ENCODE measurements around the gene AQP12A.

The AQP12A gene

DNA sequence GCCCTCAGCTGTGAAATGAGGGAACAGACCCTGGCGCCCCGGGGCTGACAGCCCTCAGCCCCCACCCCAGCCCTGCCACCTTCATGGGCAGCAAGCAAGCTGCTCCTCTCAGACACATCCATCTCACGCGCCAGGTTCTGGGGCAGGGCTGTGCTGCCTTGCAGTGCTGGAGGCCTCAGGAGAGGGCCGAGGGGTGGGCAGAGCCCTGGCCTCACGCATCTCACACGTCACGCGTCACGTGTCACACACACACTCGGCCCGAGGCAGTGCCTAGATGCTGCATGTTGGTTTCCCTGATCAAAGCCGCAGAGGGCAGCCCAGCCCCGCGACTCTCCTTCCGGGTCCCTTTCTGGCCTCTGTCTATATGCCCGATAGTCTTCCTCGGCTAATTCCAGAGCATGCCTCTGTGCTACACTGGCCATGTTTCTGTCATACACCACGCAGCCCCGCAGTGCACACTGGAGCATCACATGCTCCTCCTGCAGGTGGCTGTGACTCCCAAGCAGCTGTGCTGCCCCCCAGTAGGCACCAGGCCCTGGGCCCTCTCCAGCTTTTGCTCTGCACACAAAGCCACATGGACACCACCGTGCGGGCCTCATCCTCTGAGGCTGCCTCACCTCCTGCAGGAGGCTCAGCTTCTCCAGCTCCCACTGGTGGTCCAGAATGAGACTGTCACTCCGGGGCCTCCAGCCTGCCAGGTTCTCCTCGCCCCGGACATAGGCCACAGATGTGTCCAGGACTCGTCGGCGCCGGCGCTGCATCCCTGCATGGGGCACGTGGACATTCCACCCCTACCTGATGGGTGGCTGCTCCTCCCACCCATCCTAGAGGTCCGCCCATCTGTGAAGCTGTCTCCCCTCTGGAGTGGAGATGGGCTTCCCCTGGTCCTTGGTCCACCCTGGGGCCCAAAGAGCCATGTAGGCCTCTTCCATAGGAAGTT is 31.4 kb downstream of the AQP12A start:
- no peak for DNase-seq (ENCODE audit: low read depth)

DNA sequence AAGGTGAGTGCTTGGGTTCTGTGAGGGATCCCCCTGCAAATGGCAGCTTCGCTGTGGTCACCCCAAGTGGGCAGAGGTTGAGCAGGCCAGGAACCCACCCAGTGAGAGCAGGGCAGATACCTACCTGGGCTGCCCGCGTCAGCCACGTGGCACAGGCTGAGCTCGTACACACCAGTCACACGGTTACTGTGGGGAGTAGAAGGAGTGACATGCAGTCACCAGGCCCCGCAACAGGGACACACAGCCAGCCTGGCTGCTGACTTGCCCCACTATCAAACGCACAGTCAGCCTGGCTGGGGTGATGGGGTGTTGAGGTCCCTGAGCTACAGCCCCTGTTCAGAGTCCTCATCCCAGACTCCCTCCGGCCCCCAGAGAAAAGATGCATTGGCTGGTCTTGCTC is 32.2 kb downstream of the AQP12A start:
- no peak for DNase-seq (ENCODE audit: low read depth)

DNA sequence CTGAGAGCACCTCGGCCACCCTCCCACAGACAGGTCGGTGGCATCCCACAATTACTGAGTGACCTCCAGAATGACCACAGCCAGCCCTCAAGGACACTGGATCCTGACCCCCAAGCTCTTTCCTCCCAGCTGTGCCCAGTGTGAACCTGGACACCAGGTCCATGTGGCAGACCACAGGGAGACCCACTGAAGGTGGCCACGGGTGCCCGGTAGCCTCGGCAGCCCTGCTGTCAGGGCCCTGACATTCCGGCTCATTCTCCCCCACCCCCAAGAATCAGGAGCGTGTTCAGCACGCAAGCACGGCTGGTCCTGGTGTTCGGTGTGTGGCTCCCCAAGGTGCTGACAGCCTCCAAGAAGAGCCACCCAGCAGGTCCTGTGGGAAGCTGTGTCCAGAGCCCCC is 32.8 kb downstream of the AQP12A start:
- DNase-seq (ENCODE audit: low read depth), result no peak

DNA sequence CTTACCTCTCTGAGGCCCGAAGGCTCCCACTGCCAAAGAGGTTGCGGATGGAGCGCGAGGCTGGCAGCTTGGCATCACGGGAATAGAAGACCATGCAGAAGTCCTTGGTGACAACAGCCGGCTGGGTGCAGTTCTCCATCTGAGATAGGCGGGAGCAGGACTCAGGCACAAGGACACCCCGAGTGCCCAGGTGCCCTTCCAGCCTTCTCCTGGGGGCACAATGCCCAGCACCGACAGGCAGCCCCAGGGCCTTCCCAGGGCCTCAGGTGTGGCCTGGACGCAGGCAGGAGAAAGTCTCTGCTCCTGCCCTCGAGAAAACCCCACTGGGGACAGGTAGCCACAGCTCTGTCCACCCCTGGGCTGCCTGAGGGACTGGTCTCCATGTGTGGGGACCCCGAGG is 33.6 kb downstream of the AQP12A start:
- DNase-seq (ENCODE audit: low read depth), result no peak

DNA sequence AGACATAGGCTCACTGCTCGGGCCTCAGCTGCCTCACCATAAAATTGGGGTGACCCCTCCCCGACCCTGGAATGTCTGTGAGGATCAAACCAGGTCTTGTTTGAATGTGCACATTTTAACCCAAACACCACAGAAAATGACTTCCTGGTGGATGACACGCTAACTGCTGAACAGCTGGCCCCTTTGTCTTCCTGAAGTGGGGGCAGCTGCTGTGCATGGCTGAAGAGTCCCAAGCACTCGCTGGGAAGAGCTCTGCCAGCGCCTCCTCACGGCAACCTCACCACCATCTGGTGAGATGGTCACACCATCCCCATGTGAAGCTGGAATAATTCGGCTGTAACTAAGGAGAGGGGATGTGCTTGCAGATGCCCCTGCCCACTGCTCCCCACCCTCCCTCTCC is 34.0 kb downstream of the AQP12A start:
- DNase-seq (ENCODE audit: low read depth), result no peak

DNA sequence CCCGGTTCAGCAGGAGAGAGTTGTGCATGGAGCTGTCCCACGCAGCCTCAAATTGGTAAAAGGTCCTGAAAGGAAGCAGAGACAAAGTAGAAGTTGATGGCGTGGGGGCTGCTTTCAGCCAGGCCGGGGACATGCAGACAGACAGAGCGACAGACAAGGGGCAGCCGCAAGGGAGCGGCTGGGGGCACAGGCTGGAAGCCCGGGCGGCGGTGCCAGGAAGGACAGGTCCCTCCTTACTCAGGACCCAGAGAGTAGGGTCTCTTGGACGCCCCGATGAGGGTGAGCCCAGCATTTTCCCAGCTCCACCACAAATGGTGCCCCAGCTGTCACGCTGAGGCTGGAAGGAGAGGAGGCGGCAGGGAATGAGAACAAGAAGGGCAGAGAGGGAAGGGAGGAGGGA is 35.2 kb downstream of the AQP12A start:
- DNase-seq (ENCODE audit: low read depth), result no peak

DNA sequence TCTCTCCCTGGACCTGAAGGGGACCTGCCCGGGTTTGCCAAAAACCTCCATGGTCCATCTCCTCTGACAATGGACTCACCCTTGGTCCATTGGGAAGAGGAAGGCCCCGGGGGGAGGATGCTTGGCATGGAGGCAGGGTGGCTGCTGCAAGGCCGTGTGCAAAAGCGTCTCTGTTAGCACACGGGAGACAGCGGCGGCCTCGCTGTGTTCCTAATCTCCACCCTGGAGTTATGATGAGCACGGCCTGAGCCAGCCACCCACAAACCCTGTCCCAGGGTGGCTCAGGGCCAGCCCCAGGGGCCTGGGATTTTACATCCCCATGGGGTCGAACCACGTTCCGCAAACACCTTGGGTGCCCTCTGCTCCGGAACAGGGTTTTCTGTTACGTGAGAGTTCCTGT is 35.8 kb downstream of the AQP12A start:
- DNase-seq (ENCODE audit: low read depth), result no peak

DNA sequence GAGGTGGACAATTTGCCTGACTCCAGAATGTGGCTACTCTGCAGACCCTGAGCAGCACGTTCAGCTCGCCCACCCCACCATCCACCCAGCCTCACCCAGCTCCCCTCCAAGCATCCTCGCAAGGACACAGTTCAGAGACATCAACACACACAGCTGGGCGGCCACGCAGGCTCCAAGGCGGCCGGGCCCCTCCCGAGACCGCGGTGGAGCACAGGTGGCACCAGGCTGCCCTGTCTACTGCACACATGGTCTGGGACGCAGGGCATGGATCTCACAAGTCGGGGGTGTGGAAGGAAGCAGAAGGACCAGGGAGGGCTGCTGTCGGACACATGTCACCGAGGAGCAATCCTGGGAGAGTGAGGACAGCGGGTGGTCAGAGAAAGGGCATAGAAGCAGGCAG is 36.2 kb downstream of the AQP12A start:
- no peak for DNase-seq (ENCODE audit: low read depth)

DNA sequence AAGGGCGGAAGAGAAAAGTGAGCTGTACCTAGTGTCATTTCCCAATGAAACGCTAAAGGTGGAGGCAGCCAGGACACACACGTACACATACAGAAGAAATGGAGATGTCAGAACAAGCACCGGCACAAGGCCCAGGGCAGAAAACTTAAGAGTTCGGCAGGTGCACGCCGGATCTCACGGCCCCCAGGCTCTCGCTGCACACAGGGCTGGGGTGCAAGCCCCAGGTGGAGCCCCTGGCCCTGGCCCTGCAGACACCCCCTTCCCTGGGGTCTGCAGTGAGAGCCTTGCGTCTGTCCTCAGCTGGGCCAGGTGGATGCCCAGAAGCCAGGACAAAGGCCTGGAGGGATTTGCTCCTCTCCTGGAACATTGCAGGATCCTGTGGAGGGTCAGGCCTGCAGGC is 36.7 kb downstream of the AQP12A start:
- no peak for DNase-seq (ENCODE audit: low read depth)

DNA sequence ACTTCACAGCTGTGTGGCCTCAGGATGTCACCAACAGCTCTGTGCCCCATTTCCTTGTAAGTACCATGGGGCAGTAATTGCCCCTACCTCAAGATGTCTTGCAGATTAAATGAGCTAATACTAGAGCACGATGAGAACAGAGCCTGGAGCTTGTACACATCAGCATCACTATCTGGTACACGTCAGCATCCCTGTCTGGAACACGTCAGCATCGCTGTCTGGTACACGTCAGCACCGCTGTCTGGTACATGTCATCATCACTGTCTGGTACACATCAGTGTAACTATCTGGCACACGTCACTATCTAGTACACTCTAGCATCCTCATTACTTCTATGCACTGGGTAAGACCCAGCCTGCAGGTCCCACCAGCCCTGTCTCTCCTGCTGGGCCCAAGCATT is 37.2 kb downstream of the AQP12A start:
- DNase-seq (ENCODE audit: low read depth), result no peak

DNA sequence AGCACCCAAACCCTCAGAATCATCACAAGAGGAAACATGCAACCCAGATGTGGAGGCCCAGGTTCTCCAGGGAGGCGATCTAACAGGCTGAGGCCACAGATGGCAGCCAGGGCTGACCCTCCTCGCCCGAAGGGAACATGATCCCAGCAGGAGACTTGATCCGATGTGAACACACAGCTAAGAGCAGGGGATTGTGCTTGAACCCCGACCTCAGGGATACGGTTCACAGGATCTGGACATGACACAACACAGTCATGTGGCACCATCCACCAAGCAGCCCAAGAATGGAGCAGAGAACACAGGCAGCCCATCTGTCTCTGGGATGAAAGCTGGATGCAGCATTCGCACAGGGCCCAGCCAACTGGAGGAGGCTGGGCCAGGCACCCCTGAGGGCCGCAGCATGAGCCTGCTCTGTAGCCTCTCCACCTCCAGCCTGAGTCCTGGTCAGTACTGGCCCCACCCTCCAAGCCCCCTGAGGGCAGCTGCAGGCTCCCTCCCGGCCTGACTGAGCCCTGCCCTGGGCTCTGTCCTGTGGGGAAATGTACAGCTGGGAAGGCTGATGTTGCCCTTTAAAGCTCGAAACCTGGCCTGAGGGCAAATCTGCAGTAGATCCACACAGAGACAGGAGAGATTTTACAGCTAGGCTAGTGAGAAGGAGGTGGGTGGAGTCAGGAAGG is 39.0 kb downstream of the AQP12A start:
- DNase-seq (ENCODE audit: low read depth), result no peak

DNA sequence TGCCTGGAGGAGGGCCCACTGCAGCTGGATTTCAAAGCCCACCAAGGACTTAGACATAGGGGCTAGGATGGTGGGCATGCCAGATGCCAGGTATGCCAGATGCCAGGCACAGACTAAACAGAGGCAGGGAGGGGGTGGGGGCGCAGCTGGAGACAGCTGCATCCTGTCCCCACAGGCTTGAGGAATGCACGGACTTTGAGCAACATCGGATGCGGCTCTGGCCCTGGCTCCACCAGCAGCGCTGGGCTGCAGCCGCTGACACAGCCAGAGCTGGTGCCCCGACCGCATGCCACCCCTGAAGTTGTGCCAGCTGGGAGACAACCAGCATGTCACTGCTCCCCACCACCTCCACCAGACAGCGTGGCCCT is 39.5 kb downstream of the AQP12A start:
- DNase-seq (ENCODE audit: low read depth), result no peak

DNA sequence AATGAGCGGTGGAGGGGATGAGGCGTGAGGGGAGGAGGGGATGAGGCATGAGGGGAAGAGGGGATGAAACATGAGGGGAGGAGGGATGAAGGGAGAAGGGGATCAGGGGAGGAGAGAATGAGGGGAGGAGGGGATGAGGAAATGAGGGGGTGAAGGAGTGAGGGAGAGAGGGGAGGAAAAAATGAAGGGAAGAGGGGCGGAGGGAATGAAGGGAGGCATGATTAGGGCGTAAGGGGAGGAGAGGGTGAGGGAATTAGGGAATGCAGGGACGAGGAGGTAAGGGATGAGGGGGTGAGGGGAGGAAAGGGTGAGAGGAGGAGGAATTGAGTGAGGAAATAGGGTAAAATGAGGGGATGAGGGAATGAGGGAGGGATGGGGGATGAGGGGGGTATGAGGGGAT is 40.5 kb downstream of the AQP12A start:
- no peak for DNase-seq (ENCODE audit: low read depth)

DNA sequence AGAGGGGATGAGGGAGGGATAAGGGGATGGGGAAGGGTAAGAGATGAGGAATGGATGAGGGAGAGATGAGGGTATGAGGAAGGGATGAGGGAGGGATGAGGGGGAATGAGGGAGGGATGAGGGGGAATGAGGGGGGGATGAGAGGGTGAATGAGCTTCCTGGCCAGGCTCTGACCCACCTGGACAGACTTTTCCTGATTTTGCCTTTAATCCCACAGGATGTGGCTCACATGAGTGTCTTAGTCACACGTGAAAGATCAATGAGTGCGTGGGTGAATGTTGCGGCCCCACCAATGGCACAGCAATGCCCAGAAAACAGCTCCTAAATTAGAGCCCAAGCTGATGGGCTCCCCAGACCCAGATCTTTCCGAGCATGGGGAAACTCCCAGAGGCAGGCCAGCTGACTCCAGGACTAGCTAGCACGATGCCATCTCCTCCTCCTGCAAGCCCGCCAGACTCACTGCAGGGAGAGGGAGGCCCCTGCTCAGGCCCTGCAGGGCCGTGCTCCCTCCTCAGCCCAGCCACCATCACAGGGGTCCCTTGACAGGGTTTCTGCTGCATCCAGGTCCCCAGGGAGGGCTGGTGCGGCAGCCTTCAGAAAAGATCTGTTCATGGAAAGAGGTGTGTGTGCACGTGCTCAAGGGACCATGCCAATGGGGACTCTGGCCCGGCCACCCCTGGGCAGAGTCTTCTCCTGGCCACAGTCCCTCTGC is 41.4 kb downstream of the AQP12A start:
- no peak for DNase-seq (ENCODE audit: low read depth)

DNA sequence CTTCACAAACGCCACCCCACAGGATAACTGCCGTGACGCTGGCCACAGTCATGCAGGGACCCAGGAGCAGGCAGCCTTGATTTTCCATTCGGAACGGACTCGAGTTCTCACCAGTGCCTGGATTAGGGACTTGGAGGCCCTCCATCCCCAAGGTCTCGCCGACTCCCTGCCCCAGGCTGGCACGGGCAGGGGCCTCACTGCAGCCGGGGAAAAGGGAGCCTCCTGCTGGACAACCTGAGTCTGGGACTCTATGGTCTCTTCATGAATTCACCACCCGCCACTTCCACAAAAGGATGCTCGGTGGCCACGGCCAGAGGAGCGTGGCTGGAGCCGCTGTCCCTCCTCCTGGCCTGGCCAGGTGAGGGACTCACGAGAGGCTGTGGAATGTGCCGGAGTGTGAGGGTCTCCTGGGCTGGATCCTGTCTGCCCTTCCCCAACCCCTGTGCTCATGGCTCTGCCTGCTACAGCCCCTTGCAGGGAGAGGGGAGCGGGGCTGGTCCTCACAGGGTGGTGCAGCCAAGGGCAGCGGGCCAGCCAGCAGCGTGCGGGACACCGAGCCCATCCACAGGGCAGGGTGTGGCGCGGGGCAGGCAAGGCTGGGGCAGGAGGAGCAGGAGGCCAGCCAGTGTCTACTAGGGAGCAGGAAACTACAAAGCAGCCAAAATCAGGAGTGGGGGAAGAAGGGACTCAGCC is 42.3 kb downstream of the AQP12A start:
- no peak for DNase-seq (ENCODE audit: low read depth)

DNA sequence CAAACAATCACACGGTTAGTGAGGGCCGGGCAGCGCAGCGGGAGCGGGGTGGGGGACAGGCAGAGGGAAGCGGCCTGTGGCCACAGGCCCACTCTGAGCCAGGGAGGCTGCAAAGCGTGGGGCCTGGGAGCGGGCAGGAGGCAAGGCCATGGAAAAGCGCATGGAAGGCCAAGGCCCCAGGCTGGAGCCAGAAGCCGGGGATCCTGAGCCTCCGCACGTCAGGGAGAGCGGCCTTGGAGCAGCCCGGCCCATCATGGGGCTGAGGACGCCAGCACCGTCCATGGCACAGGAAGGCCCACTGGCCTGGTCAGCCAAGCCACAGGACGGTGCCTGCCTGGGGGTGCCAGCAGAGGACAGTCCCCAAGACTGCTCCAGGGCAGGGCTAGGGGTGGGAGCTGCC is 43.1 kb downstream of the AQP12A start:
- no peak for DNase-seq (ENCODE audit: low read depth)

DNA sequence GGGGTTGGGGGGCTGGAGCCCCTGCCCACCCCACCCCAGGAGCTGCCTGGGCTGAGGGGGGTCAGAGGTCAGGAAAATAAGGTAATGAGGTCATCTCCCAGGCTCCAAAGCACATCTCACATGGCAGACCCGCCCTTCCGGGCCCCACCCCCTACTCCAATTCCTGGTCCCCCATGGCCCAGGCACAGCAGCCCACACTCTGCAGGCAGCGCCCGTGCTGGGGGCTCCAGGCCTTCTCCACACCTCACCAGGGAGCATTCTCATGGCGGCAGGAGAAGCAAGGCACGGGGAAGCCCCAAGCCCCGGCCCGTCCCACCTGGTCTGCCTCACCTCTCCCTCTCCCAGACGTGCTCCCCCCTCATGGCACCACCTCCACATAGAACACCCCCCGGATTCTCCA is 43.8 kb downstream of the AQP12A start:
- no peak for DNase-seq (ENCODE audit: low read depth)

DNA sequence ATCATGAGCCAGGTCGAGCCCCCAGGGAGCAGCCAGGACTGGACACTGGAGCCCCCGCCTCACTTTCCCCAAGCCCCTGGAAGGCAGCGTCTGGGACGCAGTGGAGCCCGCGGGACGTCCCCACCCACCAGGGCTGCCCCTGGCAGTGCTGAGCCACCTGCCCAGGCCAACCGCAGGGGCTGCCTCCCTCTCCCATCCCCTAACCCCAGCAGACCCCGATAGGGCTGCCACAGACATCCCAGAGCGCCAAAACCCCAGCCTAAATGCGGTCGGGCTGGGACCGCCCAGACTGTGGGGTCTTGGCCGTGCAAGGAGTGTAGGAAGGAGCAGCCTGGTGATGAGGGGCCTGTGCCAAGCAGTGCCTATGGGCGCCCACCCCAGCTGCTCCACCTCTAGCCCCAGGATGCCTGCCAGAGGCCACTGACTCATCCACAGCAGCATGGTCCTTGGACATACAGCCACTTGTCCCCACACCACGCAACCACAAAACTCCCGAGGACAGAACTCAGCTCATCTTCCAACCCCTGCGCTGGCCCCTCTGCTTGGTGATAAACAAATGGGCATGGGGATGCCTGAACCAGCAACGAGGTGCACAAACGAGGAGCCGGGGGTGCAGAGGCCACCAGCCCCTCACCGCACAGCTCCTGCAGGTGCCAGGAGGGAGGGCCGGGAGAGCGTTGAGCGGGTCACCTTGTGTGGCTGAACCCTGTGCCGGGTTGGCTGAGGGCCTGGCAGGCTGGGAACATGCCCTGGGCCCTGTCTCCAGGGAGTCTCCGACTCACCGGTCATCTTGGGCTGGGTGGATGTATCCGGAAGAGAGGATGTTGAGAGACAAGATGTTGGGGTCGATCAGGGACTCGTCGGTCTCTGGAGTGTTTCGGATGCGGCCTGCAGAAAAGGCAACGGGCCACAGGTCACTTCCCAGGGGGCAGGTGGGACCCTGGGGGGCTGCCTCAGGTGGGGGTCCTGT is 44.9 kb downstream of the AQP12A start:
- DNase-seq (ENCODE audit: low read depth), result no peak

DNA sequence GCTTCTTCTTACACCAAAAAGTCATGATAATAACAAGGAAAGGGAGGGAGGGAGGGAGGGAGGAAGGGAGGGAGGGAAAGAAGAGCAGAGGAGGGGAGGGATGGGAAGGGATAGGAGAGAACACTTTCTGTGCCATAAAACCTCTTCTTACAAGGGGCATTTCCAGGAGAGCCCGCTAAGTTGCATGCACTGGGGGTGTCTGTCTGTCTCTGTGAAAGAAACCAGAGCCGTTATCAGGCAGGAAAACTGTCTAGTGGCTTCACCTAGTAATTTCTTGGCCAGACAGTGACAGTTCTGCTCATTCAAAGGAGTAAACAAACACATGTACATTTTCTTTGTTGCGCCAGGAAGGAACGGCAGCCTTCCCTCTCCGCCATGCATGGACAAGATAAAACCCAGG is 45.8 kb downstream of the AQP12A start:
- DNase-seq (ENCODE audit: low read depth), result no peak

DNA sequence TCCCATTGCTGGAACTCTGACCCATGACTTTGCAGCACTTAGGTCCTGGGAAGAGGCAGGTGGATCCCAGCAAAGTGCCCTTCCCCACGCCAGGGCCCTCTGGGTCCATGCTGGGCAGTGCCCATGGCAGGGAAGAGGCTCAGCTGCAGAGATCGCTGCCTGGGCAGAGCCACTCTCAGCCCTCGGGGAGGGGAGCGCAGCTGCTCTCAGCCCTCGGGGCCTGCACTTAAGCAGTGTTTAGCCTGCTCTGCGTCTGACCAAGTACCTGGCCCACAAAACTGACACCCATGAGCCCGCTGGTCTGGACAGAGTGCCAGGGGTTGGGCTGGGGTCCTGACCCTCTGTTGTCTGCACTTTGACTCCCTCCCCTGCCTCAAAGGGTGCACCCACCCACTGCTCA is 46.3 kb downstream of the AQP12A start:
- DNase-seq (ENCODE audit: low read depth), result no peak

DNA sequence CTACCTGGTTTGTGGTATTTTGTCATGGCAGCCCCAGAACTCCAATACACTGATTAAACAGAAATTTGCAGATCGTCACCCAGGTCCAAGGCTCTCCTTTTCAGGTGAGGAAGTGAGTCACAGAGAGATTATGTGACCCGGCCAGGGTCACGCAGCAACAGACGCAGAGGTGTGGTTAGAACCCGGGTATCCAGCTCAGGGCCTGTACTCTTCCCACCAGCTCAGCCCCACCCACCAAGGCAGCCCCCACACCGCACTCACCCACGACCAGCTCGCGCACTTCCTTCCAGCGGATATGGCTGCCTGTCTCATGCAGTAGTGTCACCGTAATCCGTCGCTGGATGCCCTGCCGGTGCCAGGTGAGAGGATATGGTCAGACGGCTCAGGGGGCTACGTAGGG is 48.1 kb downstream of the AQP12A start:
- no peak for DNase-seq (ENCODE audit: low read depth)

Data from activated T-cell treated with anti-CD3 and anti-CD28 coated beads for 1 hour (primary cell).